NCI-H146 treated with DMSO at 0.1 percent for 48 hours (cell line): ENCODE measurements around the gene KCNK17.
A peak's percentile ranks its signal among the peaks of the same experiment; 100 is the strongest.

Experiments used
- DNase-seq: peaks from one replicate; lab custom pipeline; 2025; ENCODE audit not compliant: unreplicated experiment; lab: John Stamatoyannopoulos, UW

Gene KCNK17, protein sequence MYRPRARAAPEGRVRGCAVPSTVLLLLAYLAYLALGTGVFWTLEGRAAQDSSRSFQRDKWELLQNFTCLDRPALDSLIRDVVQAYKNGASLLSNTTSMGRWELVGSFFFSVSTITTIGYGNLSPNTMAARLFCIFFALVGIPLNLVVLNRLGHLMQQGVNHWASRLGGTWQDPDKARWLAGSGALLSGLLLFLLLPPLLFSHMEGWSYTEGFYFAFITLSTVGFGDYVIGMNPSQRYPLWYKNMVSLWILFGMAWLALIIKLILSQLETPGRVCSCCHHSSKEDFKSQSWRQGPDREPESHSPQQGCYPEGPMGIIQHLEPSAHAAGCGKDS

DNA sequence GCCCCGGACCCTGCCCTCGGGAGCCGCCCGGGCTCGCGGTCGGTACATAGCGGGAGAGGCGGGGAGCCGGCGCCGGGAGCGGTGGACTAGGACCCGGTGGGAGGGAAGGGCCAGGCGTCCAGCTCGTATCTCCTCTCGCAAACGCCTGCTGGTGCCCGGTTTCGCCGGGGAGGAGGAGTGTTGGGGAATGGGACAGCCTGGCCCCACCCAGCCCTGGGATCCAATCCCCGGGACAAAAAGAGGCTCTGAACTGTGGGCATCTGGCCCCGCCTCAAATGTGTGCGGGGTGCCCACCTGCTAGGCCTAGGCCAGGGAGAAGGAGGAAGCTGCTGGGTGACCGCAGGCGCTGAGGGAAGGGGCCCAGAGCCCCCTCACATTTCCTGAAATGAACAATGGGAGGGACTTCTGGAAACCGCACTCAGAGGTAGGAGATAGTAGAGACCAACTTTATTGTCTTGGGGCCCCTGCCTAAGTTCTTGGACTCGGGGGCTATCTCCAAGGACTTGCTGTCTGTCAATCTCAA is at the start of gene KCNK17:
TSS of gene KCNK17 (minus strand) at position 147 of the 523 bp plus-strand sequence. CDS start at position 48, 99 bp downstream.
- DNase-seq: peak; percentile 53

DNA sequence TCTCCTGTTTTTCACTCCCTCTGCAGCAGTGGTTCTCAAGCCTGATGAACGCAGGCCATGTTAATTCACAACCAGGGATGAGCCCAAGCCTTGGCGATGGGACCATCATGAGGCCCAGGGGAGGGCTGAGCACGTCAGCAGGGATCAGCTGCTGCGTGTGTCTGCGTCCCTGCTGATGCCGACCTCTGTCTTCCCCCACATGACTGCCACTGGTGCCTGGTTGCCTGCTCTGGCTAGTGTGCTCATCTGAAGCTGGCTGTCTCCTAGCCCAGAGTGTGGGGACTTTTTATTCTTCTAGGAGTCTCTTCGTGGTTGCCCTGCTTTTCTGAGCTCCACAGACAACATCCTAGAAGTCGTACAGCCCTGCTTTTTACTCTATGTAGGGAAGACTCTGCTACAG is 49.1 kb upstream of the KCNK17 start:
- no peak for DNase-seq

DNA sequence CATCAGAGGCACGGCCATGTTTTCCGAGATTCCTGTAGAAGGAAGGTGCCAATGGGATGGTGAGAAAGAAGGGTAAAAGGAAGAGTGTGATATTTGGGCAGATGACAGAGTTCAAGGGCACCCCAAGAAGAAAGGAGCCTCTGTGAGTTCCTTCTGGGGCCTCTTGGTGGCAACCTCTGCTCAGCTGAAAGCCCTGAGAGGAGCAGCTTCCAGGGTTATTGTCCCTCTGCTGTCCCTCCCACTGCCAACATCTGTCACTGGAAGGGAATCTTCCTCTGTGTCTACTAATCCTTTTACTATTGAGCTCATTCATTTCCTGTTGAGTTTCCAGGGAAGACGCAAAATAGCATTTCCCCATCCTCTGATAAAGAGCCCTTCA is 48.3 kb upstream of the KCNK17 start:
- DNase-seq: peak; percentile 42

DNA sequence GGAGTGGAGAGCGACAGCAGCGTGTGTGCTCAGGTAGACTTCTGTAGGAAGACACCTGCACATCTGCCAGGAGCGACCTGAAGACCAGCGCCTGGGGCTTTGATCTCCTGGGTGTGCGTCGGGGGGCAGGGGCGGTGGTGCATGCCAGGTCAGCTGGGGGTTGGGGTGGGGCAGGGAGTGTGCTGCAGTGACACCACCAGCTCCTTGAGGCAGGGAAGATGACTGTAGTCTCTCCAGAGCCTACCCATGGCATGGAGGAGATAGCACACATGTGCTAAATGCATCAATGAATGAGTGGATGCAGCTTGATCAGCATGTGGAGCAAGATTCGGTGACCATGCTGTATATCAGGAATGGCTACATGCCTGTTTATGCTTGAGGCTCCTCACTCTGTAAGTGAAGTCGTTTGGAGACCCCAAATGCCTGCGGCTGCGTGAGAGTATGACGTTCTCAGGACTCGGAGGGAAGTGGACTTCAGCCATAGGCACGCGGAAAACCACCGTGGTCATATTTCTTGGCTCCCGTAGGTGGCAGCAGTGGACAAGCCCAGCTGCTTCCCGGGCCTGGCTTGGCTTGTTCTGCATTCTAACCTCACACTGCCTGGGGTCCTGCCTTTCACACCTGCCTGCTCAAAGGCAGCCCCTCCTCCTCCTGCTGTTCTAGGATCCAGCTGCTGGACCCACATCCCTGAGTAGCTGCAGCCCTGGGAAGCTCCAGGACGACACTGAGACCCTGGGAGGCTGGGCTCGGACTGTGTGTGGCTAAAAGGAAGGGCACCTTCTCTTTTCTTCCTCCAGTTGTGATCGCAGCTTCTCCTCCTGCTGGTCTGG is 47.7 kb upstream of the KCNK17 start:
- peak; percentile 89 for DNase-seq

DNA sequence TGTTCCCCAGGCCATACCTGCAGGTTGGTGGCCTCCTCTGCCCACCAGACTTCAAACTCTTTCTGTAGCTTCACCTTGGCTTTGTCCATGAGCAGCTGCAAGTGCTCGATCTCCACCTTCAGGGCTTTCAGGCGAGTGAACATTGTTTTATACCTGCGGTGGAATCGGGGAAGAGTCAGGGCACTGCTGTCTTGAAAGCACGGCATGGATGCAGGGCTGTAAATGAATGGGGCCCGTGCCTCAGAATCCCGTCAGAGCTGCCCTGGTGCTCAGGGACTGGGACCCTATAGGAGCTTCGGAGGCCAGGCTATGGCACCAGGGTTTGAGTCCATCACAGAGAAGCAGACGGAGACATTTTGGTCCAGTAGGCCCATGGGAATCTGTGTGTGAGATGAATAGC is 46.2 kb upstream of the KCNK17 start:
- no peak for DNase-seq

DNA sequence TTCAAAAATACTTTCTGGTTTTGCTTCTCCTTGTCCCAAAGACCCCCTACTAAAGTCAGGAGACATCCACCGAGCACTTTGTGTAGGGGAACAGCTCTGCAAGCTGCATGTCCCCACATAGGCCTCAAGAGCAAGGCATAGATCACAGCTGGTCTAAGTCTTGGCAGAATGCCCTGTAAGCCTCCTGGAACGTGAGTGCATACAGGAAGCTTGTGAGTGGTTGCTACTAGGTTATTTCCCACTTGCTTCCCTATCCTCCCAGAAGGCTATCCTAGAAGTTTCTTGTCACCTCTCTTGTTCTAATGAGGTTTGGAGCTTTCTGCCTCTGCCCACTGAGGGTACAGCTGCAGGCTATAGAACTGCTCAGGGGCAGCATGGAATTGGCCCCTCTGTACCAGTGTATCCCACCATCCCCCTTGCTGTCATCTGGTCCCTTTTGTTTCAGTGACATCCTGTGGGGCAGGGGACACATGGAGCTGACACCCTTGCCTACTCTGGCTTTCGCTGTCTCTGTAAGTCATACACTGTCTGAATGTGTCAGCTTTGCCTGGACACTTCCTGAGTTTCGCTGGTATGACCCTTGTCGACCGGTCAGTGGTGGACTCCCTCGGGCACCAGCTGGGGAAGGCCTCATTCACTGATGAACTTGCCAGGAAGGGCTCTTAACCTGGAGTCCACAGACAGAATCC is 43.9 kb upstream of the KCNK17 start:
- DNase-seq: no peak

DNA sequence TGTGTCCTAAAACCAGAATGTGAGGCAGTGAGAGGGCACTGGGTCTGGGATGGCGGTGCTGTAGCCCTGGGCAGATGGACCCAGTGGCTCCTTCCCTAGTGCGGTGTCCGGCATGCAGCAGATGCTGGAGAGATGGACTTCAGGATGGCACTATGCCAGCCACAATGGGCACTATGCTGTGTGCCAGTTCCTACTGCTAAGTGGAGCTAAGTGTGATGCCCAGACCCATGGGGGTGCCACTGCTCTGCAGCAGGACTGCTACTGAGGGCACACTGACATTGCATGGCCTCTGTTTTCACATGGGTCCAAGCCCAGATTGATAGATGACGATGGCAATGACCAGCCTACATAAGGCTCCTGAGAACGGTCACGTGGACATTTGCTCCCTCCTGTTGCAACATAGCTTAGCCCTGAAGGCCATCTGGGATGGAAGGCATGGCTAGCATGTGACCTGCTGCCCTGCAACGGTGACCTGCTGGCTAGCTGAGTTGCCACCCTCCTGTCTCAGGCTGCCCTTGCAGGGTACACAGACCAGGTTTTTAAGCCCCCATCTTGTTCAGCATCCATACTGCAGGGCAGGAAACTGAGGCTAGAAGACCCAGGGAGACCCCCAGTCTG is 39.6 kb upstream of the KCNK17 start:
- no peak for DNase-seq

DNA sequence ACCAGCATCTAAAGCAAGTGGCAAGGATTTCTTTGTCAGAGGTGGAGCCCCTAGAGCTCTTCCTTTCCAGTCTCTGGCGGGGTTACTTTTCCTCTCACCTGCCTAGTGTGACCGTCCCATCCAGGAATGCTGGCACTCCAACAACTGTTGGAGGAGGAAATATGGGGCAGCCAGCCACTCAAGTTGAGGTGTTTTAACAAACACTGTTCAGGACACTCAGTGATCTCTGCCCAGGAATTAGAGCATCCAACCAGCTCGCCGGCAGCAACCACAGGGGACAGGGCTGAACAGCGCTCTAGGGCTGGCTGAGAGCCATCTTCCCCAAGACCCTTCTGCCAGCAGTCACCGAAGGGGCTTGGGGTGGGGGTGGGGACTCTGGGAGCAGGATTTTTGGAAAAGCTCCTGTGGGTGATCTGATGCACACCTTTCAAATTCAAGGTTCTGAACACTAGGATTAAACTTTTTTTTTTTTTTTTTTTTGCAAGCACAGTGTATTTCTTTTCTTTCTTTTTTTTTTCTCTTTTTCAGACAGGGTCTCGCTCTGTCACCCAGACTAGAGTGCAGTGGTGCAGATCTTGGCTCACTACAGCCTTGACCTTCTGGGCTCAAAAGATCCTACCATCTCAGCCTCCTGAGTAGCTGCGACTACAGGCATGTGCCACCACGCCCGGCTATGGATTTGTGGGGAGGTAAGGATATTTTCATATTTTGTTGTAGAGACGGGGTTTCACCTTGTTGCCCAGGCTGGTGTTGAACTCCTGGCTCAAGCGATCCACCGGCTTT is 36.7 kb upstream of the KCNK17 start:
- no peak for DNase-seq

DNA sequence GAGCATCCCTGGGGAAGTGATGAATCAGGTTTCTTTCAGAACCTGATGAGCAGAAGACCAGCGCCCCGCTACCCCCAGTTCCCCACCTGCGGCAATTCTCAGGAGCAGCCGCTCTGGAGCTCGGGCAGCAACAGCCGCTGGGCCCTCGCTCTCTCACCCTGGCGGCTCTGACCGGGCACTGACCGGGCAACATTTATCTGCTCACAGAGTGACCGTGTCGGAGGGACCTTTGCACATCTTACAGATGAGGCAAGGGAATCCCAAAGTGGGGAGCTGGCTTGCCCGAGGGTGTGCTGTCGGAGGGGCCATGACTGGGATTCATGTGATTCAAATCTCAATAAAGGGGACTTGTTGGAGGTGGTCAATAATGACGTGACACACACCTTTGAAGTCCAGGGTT is 34.5 kb upstream of the KCNK17 start:
- DNase-seq: no peak

DNA sequence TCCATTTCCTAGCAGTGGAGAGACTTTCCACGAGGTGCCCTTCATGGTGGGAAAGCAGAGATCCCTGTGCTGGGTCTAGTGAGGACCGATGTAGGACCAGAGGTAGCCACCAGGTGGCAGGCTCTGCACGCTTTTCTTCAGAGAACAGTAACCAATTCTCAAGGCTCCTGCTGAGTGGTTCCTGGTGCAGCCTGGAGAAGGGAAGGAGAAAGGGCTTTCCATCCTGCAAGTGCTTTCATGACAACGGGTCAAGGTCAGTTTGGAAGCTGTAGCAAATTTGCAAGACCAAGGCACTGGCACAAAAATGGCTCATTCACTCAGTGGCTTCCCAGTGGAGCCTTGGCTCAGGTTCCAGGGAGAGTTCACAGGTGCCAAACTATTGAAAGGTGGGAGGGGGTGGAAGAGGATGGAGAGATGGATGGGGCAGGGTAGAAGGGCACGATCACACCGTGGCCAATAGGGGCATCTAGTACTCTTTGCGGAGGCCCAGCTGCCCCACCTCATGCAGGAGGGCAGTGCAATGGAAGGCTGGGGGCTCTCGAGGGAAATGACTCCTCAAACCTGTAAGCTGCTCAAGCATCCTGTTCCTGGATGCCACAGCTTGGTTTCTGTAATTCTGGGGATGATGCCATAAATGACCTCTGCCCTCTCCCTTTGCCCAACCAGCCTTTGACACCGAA is 33.8 kb upstream of the KCNK17 start:
- DNase-seq: peak; percentile 69

DNA sequence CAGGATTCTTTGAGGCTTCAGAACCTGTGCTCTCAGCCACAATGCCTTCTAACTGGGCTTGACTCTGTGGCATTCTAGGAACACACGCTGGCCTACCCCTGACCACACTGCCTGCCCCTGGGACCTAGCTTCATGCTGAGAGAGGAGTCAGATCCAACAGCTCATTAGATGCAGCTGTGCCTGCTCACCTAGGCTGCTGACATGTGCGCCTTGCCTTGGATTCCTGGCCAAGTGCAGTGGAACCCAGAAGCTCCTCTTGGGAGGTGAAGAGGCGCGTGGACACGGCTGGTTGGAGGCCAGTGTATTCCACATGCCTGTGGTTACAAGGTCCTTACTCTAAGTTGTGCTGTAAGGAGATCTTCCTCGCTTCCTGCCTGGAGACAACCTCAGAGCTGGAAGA is 33.0 kb upstream of the KCNK17 start:
- no peak for DNase-seq

DNA sequence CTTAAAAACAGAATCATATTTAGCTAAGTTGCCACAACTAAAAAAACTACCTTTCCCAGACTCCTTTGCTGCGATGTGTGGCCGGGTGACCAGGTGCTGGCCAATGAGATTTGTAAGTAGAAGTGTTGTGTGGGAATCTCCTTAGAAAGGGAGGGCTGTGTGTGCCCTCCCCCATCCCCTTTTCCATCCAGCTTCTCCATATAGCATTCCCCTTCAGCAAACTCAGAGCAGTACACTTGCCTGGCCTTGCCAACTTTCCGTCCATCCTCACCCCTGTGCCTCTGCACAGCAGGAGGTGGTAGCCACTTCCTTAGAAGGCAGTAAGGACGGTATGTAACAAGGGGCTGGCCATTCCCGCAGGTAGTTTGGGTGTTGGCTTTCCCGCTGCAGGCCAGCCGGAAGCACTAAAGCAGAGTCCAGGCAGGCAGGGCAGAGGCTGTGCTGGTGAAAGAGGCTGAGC is 30.6 kb upstream of the KCNK17 start:
- DNase-seq: no peak

DNA sequence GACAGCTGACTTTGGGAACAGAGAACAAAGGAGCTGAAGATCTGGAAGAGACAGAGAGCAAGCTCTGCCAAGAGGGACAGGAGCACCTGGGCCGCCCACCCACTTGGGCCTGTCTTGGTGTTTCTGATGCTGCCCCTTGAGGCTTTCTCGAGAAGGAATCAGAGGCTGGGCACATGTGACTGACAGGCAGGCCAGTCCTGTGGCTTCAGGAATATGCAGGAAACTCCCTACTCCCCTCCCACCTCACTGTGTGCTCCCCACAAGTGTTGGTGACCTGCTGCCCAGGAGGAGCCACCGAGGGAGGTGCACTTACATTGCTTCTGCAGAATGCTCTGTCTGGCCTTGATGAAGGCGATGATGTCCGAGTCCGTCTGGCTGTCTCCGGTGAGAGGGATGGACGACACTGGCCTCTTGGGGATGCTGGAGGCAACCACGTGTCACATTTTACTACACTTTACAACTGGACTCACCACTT is 29.2 kb upstream of the KCNK17 start:
- DNase-seq: no peak

DNA sequence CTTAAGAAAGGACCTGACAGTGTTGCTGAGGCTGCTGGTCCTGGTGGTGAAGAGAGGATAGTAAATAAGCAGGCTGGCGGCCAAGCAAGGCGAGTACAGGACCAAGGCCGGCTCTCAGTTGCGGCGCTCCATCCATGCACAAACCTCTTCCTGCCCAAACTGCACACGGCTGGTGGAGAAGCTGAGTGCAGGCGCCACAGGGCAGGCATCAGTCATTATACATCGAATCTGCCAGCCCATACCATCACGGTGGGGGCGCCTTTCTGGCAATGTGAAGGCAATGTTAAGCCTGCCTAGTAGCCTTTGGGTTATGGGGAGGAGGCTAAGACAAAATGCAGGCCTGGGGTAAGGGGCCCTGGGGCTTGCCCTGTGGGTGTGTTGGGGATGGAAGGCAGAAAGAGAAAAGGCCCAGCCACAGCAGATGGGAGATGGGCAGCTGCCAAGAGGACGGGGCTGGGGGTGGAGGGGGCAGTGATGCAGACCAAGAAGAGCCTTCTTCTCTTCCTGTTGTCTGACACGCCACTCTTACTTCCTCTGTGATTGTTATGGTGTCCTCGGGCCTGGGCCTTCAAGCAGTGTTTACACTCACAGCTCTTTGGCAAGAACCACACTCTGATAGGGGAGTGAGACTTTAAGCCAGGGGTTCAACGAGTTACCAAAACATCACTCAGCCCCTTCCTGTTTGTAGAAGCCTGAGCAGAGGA is 28.6 kb upstream of the KCNK17 start:
- DNase-seq: no peak

DNA sequence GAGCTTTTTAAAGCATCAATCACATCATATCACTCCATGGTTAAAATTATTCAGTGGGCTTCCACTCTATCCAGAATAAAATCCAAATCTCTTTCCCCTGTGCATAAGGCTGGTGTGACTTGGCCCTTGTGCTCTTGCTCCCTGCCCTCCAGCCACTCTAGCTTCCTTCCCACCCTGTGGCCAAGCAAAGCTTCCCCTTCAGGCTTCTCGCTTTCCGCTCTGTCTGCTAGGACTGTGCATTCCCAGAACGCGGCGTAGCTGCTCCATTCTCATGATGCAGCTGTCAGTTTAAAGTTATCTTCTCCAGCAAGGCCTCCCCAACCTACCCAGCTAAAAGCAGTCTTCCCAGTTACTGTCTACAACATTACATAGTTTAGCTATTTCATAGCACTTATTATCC is 27.7 kb upstream of the KCNK17 start:
- no peak for DNase-seq

DNA sequence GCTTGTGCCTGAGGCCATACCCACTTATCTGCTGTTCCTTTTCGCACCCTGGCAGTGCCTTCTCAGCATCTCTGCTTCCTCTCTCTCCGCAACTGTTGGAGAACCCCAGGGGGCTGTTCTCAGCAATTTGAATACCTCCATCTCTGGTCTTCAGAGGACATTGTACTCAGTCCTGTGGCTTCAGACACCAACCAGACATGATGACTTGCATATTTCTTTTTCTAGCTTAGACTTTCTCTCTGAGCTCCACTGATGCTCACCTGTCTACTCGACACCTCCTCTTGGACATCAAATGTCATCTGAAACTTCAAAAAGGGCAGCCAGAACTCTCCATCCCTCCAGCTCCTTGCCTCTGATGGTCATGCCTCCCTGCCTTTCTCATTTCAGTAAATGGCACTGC is 27.1 kb upstream of the KCNK17 start:
- DNase-seq: no peak

DNA sequence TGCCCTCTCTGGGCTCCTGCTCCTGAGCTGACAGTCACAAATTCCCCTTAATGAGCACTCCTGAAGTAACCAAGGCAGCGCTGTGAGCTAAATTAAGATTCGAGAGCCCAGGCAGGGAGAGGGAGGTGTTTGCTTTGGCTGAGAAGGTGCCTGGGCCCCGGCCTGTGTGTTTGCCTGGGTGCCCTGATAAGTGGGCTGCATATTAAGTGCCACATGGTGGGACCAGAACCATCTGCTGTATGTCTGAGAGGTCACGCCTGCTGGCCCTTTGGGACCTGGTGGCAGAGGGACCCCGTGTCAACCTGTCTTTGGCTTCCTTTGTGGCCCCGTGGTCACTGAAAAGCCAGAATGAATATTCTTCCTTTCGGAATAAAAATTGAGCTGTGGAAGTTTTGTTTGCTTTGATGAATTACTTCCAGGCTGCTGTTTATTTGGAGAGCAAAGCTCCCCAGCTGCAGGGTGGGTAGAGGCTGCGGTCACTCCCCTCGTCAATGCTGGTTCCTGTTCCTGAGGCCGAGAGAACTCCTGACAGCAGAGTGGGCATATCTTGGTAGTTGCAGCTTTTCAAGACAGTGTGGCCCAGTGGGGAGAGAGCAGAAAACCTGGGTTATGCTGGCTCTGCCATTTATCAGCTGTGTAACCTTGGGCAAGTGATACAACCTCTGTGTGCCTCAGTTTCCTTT is 25.8 kb upstream of the KCNK17 start:
- peak; percentile 88 for DNase-seq

DNA sequence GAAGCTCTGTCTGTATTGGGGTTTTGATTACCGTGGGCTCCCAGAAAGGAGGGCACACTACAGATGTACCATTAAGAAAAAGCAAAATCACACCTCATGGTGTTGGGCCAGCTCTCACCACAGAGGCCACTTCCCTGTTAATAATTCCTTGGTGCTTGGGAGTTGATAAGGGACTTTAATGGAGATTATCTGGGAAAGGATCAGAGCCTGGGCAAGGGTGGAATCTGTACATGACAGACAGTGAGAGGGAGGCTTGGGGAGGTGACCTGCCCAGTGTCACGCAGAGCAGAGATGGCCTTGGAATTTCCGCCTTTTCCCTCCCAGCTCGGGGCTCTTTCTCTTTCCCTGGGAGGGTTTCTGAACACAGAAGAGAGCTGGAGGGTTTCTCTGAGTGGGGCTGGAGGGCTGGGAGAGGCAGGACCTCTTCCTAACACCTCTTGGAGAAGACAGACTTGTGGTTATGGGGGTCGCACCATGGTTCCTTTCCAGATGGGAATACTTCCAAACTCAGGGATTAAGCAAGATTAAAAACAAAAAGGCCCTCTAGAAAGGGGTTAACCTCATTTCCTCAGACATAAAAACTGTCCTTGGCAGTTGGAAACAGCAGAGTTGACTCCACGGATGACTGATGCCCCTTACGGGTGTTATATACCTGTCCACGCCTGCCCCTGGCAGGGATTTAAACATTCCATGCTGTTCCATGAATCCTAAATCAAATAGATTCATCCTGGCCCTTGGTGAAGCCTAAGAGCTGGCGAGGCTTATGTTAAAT is 25.1 kb upstream of the KCNK17 start:
- no peak for DNase-seq
